ENCODE results near the gene PTPN20.

Gene PTPN20

DNA sequence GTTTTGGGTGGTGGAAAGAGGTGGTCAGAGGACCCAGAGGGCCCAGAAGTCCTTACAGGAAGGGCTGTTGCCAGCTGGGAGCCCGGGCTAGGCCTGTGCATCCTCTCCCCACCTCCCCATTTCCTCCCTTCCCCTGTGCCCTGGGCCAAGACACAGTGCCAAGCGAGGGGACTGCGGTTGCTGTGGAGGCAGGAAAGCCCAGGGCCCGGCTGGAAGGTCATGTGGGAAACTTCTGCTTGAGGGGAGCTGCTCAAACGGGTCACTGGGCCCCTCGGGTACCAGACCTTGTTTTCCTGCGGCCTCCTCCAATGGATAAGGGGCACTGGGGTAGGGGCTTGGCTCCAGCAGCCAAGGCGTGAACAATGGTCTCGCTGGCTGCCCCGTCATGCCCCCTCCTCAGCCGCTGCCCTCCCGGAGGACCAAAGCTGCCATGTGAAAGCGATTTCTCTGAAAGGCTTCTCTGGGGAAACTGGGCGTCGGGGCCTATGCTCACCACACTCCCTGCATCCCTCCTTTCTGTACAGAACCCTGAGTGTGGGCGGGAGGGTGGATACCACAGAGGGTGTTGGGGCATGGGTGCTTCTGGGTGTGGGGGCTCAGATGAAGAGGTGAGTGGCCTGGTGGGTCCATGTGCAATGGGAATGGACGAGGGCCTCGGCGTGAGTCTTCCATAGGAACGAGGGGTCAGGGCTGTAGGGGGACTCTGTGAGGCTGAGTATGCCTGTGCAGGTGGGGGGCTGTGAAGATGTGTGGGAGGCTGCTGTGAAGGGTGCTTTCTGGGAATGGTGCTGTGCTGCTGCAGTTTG, 135.3 kb downstream of the PTPN20 start:
- TF ChIP-seq GATA2 (IDR thresholded peaks at IDR 0.05; ENCODE audit: low read depth, low read length): no peak

DNA sequence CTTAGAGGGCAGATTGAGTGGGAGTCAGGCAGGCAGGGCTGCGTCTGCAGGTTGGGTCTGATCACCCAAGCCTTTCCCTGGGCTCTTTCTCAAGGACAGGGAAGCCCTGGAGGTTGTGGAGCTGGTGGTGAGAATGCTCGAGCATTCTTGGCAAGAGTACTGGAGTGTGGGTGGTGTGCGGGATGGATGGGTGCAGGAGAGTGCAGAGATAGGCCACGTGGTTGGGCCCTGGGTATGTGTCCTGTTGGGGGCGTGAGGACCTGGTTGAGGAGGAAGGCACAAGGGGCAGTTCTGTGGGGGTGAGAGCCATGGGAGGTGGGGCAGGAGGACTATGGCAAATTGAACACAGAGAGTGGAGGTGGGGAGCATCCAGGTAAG, 135.9 kb downstream of the PTPN20 start:
- TF ChIP-seq GATA3 (IDR thresholded peaks at IDR 0.05; ENCODE audit: low read depth, low read length) (no peak), GATA2 (IDR thresholded peaks at IDR 0.05; ENCODE audit: low read depth, low read length) (no peak)

DNA sequence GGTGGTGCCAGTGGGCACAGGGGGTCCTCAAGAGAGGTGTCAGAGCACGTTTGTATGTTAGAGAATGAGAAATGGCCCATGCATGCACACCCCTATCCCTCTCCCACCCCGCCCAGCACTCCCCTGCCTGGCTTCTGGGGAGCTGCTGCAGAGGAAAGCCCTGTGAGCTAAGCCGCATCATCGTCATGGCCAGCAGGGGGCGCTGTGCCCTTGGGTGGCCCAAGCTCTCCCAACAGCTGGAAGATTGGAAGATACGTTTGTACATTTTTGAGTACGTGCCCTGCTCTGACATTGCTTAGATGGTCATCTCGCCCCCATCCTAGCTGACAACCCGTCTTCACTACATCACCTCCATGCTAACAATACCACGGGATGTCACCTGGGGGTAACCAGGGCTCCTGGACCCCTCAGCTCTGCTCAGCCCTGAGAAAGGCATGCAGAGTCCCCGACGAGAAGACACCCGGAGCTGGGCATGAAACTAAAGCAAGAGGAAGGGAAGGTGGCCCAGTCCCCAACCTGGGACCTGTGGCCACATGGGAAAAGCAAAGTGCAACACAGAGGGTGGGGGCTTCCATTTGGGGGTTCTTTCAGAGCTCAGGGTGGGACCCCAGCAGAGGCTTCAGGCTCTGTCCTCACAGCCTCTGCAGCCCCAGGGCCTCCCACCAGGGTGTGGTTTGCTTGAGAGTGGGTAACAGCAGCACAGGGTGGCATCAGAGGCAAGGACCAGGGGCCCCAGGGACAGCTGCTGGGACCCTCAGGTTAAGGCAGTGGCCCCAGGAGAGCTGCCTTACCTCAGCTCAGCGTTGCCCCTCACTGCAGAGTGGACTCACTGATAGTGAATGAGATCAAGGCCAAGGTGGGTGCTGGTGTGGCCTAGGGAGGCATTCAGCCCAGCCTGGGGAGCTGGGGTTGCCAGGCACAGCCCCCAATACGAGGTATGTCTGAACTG, 136.6 kb downstream of the PTPN20 start:
- TF ChIP-seq GATA3 (IDR thresholded peaks at IDR 0.05; ENCODE audit: low read depth, low read length): no peak
- TF ChIP-seq GATA2 (IDR thresholded peaks at IDR 0.05; ENCODE audit: low read depth, low read length): no peak

DNA sequence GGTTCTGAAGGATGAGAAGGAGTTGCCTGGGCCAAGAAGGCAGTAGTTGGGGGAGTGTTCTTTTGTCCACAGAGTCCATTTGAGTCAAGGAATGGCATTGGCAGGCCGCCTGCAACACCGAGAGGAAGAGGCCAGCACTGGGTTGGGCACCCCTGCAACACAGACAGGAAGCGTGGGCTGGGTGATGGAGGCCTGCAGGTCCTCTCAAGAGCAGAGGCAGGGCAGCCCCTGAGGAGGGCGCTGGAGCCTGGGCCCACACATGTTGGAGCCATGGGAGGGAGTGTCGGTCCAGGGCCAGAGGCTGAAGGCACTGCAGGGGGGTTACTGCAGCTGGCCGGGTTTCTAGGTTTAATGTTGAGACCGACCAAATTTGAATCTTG, 137.3 kb downstream of the PTPN20 start:
- TF ChIP-seq GATA3 (IDR thresholded peaks at IDR 0.05; ENCODE audit: low read depth, low read length): no peak
- no peak for TF ChIP-seq GATA2 (IDR thresholded peaks at IDR 0.05; ENCODE audit: low read depth, low read length)

GRCh38 chr10:47049056-47049851, 138.0 kb downstream of the PTPN20 start:
- no peak for TF ChIP-seq GATA2 (IDR thresholded peaks at IDR 0.05; ENCODE audit: low read depth, low read length)
- no peak for TF ChIP-seq GATA3 (IDR thresholded peaks at IDR 0.05; ENCODE audit: low read depth, low read length)

GRCh38 chr10:47049906-47050305, 138.7 kb downstream of the PTPN20 start:
- no peak for TF ChIP-seq GATA2 (IDR thresholded peaks at IDR 0.05; ENCODE audit: low read depth, low read length)
- no peak for TF ChIP-seq GATA3 (IDR thresholded peaks at IDR 0.05; ENCODE audit: low read depth, low read length)

DNA sequence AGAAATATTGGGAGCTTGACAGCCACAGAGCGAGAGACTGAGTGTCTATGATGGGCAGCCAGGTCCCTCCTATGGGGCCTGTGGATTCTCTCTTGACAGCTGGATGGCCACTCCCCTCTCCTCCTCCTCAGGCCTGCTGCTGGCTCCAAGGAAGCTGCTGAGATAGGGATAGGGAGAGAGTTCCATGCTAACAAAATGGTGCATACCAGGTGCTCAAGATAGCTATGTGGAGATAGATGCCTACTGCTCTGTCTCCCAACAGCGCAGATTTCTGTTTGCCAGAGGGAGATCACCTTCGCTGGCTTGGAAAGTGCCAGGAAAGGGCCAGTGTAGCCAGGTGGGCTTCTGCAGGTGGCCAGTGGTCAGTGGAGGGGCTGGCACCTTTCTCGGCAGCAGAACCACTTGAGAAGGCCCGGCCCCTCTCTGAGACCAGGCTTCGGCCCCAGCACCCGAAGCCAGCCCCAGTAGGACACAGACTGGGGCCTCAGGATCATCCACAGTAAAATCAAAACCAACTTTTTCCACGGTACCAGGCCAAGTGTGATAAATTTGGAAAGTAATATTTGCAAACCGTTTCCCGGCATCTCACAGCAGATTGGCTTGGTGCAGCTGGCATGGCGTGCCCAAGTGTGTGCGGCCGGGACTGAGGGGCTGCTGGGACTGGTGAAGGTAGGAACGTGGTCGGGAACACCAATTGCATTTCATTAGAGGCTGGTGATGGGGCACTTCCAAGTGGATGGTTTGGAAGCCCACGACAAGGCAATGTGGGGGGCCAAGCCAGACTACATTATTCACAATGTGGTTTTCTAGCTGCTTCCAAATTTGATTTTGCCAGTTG, 139.6 kb downstream of the PTPN20 start:
- TF ChIP-seq GATA2 (IDR thresholded peaks at IDR 0.05; ENCODE audit: low read depth, low read length) (no peak), GATA3 (IDR thresholded peaks at IDR 0.05; ENCODE audit: low read depth, low read length) (no peak)

GRCh38 chr10:47051741-47052238, 140.6 kb downstream of the PTPN20 start:
- TF ChIP-seq GATA3 (IDR thresholded peaks at IDR 0.05; ENCODE audit: low read depth, low read length): no peak
